Myocyte (in vitro differentiated cells): Measurements from ENCODE around the gene PRR14L. TPM values are rescaled to one million over a fixed set of nuclear protein-coding genes. Genes with fewer than 3 reads are reported as not detected.
A peak's percentile ranks its signal among the peaks of the same experiment; 100 is the strongest.
"Not testable (repeated sequence)": the region's sequence is repeated elsewhere in the genome, so short reads cannot be mapped to it uniquely, and the experiment has no call there.

Source experiments
- DNase-seq: peaks from one replicate; pipeline ENCODE4 v3.0.0-alpha.2; 2012; ENCODE audit warnings: low read depth
- polyA plus RNA-seq: library from polyadenylated mRNA; unstranded; fragments of >200 nt; gene quantifications from one replicate; pipeline ENCODE4 v1.2.1, GENCODE V29; 2012; ENCODE audit warnings: missing spikeins
- total RNA-seq: library from RNA; depleted of rRNA; stranded (reverse); fragments of >200 nt; gene quantifications from 2 replicates; pipeline ENCODE4 v1.2.3, GENCODE V29; 2014

The PRR14L gene
- 9.3 and 11.9 TPM in 2 replicates for total RNA-seq
- polyA plus RNA-seq: 7.2 TPM

DNA sequence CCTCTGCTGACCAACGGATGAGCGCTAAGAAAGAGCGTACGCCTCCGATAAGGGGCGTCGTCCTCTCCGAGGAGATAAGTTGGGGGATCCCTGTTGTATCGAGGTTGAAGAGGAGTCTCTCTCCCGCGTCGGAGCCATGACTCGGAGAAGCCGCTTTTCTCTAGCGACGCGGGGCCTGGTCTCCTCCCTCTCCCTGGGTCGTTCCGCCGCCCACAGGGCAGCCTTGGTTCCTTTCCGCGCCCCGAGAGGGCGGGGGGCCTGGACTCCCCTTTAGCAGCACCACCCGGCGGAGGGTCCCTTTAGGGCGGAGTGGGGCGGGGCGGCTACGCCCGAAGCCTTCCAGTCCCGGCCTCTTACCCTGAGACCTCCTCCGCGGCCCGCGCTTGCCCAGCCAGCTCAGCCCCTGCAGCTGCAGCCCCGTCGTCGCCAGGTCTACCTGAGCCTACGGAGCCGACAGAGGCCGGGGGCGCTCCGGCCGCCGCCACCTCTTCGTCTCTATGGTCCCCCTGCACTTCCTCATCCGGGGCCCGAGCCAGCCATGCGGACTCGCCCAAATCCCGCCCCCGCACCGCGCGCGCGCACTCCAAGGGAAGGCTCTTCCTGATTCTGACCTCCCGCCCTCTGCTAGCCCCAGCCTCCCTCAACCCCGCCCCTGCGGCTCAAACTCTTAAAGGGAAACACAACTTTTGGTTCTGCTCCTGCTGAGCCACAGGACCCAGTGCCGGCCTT lies at the start of gene PRR14L:
Gene PRR14L (minus strand): TSS at position 497 of the 729 bp plus-strand sequence. CDS start 11,272 bp downstream, outside the sequence.
- DNase-seq: peak; percentile 97

DNA sequence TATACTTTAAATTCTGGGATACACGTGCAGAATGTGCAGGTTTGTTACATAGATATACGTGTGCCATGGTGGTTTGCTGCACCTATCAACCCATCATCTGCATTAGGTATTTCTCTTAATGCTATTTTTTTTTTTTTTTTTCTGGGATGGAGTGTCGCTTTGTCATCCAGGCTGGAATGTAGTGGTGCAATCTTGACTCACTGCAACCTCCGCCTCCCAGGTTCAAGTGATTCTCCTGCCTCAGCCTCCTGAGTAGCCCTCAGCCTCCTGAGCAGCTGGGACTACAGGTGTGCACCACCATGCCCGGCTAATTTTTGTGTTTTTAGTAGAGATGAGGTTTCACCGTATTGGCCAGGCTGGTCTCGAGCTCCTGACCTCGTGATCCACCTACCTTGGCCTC lies 49.4 kb upstream of the PRR14L start:
- DNase-seq: not testable (repeated sequence)

DNA sequence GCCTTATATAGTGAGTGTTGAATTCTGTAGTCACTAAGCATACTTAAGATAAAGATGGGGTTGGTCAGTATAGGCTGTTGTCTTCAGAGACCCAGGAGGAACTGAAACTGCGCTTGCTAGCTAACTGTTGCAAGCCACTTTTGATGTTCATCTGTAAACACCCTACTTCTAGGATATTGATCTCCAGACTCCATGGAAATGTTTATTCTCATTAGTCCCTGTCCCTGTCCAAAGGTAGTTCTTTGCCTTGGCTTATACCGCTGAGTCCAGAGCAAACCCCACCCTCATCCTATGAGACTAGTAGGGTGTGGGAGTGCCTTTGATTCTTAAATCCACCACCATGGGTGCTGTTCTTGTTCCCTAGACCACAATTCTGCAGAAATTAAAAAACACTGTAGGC lies 40.3 kb upstream of the PRR14L start:
- DNase-seq: no peak

DNA sequence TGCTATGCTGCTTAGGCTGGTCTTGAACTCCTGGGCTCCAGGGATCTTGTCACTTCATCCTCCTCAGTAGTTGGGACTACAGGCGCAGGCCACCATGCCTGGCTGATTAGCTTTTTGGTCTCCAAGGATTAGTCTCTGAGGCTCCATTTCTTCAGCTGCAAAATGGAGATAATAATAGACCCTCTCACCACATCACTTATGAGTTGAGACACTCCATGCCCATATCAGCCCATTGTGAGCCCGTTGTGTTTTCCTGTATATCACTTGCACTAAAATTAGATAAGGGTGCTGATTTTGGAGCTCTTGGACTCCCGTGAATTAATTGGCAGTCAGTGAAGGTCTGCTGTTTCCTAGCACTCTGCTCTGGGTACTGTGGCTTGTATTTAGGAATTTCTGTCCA lies 39.9 kb upstream of the PRR14L start:
- no peak for DNase-seq

DNA sequence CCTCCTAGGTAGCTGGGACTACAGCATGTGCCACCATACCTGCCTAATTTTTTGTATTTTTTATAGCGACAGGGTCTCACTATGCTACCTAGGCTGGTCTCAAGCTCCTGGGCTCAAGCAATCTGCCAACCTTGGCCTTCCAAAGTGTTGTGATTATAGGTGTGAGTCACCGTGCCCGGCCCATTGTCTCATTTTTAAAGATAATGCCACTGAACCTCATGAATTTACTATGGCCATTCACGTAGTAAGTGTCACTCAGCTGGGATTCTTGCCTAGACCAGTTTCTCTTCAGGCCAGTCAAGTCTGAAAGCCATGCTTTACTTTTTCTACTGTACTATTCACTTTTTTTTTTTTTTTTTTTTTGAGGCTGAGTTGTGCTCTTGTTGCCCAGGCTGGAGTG lies 26.3 kb upstream of the PRR14L start:
- DNase-seq: no peak

DNA sequence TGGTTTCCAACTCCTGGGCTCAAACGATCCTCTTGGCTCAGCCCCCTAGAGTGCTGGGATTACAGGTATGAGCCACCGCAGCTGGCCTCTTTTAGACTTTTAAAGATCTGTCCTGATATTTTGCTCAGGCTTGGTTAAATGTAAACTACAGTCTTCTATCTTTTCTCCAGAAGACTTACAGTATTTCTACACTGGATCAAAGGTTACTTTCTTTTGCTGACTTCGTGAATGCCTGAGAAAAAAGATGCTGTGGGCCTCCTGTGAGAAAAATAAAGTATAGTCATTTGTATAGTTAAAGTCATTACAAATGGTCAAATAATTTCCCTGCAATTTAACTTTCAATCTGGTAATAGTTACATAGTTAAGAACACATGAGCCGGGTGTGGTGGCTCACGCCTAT lies 23.5 kb upstream of the PRR14L start:
- DNase-seq: no peak

DNA sequence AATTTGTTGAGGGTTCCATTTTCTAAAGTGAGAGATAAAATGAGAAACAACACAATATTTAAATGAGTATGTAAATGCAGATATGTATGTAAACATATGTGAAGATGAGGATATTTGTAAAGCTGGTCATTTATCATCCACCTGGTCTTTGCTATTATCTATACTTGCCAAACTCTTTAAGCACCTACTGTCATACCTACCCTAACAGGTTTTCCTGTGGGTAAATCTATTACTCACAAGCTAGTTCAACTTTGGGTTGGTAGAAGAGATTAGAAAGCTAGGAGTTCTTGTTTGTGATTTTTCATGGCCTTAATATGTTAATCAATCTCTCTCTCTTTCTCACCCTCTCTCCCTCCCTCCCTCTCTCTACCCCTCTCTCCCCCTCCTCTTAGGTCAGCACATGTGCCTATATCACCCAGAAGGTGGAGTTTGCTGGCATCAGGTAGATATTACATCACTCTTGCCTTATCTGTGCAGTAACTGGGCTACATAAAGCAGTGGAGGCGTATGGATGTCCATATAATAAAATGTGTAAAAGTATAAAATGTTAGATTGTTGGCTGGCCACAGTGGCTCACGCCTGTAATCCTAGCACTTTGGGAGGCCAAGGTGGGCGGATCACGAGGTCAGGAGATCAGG lies 18.6 kb upstream of the PRR14L start:
- no peak for DNase-seq

DNA sequence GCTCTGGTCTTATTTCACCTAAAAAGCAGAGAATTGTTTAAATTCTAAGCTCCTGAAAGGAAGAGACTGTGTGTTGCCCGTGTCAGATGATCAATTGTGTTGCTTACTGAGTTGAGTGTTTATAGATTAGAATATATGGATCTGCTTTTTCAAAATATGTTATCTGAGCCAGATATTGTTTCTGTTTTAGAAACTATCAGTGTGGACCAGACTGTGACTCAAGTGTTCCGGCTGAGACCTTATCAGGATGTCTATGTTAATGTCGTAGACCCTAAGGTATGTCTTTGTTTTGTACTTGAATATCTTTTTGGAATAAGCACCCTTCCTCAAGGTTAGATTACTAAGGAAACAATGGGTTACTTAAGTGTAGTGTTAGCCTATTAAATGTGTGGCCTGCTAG lies 14.9 kb upstream of the PRR14L start:
- DNase-seq: no peak

DNA sequence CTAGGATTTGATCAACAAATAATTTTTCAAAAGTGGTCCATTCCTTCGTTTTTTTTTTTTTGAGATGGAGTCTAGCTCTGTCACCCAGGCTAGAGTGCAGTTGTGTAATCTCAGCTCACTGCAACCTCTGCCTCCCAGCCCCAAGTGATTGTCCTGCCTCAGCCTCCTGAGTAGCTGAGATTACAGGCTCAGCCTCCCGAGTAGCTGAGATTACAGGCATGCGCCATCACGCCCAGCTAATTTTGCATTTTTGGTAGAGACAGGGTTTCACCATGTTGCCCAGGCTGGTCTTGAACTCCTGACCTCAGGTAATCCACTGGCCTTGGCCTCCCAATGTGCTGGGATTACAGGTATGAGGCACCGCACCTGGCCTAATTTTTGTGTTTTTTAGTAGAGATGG lies 8.9 kb upstream of the PRR14L start:
- DNase-seq: not testable (repeated sequence)

- no peak for DNase-seq
Observed at GRCh38 chr22:31757265-31757664, 7.3 kb upstream of the PRR14L start.

- no peak for DNase-seq
Observed at GRCh38 chr22:31754813-31755212, 4.9 kb upstream of the PRR14L start.

DNA sequence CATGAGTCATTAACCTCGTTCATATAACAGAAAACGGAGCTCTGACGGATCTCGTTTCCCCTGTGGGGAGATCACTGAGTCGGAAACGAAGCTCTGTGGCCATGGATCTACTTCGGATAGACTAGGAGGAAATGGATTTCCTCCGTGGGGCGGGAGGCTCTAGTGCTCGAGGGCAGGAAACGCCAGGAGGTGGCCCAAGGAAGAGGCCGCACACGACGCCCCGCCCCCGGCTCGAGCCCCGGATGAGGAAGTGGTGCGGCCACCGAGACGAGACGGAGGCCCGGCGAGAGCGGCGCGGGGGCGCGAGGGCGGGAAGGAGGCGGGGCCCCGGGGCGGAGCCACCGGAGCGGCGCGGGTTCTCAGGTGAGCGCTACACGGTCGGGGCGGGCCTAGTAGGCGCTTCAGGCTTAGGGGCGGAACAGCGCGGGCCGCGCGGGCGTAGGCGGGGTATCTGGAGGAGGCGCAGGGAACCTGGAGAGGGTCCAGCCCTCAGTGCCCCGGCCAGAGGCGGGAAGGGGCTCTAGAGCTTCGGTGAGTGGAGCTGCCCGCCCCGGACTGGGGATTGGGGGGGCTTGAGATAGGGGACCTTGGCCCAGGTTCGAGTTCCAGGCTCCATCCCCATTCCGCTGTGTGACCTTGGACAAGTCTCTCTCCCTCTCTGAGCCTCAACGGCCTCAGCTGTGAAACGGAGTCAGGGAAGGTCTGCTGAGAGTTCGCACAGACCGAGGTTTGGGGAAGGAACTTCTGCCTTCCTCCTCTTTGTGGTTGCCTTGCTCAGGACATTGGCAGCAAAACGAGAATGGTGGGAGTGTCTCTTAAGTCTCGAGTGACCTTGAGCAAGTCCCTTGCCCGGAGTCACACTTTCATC lies 3.9 kb upstream of the PRR14L start, which contains the start of gene DEPDC5:
Gene DEPDC5 (plus strand): TSS at position 386 of the 868 bp plus-strand sequence. CDS start 903 bp downstream, outside the sequence.
- peak; percentile 96 for DNase-seq

DNA sequence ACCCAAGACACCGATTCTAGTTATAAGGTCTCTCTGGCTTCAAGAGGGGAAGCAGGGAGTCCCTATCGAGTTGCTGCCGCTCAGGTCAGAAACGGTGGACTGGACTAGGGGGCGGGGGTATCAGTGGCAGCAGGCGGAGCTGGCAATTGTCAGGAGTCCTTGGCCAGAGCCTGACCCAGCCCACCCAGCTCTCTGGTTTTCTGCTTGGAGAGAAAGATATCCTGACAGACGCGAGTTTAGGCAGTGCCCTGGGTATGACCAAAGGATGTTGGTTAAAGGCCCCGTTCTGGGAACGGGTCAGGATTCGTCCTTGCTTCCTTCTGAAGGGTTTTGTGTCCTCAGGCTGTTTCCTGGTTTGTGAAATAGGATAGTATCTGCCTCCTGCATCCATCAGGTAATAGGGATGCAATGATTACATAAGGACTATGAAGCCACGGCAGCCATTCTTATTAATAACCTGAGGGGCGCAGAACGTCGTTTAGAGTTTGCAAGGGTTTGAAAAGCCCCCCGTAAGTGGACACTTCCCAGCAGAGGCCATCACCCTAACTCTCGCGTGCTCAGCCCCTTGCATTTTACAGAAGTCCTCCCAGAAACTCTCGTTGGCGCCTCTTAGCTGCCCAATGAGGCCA lies 3.2 kb upstream of the PRR14L start:
- peak; percentile 28 for DNase-seq

DNA sequence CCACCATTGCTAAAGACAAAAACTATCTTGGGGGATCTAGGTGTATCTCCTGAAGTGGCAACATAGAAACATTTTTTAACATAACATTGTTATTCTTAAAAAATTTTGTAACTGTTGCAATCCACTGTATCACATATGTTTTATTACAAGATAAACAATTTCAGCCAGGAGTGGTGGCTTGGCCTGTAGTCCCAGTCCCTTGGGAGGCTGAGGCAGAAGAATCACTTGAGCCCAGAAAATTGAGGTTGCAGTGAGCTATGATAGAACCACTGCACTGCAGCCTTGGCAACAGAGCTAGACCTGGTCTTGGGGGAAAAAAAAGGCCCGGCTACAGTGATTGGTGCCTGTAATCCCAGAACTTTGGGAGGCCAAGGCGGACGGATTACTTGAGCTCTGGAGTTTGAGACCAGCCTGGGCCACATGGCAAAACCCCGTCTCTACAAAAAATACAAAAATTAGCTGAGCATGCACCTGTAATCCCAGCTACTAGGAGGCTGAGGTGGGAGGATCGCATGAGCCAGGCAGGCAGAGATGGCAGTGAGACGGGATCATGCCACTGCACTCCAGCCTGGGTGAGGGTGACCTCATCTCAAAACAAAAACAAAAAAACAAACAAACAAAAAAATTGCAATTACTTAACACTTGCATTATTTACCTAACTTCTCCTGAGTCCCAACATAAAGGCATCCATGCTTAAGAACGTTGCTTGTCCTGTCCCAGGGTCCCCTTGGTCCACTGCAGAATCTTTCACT lies 2.3 kb upstream of the PRR14L start:
- DNase-seq: no peak

- no peak for DNase-seq
Observed at GRCh38 chr22:31750365-31751284, 693 bp upstream of the PRR14L start.

- DNase-seq: no peak
Observed at GRCh38 chr22:31748490-31748889, 1.4 kb downstream of the PRR14L start.

DNA sequence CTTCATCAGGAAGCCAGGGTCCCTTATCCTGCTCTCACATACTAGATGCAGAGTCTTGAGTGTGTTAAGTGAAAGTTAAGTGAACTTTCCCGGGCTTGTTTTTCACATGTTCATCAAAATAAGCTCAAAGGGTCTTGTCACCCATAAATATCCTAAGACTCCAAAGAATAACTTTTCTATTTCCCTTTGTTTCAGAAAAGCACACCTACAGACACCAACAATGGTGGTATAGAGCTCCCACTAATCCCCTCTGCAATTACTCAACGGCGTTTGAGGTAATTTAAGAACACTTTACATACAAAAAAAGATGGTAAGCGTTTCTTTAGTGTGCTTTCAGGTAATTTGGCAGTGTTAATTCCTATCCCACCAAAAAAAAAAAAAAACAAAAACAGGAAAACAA lies 2.5 kb downstream of the PRR14L start:
- no peak for DNase-seq

DNA sequence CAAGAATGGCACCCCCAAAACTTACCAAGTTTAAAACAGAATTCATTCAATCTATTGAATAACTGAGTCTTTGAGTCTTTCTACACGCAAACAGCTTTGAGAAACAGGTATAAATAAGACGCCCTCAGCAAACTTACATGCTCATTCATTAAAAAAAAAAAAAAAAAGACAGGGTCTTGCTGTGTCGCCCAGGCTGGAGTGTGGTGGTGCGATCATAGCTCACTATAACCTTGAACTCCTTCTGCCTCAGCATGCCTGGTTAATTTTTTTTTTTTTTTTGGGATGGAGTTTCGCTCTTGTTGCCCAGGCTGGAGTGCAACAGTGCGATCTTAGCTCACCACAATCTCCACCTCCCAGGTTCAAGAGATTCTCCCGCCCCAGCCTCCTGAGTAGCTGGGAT lies 6.1 kb downstream of the PRR14L start:
- DNase-seq: no peak

DNA sequence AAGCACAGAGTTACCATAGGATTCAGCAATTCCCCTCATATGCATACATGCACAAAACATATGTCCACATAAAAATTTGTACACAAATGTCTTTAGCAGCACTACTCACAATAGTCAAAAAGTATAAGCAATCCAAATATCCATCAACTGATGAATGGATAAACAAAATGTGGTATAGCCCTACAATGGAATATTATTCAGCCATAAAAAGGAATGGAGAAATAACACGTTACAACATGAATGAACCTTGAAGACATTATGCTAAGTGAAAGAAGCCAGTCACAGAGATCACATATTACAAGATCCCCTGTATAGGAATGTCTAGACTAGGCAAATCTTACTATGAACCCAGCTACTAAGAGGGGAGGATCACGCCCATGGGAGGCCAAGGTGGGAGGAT lies 7.2 kb downstream of the PRR14L start:
- DNase-seq: no peak

- DNase-seq: no peak
Observed at GRCh38 chr22:31742115-31742514, 7.8 kb downstream of the PRR14L start.
